Stimulated activated naive B cell treated with anti-CD40 and anti-IgM and Interleukin-4, amounts not matched to agents 10 μg/mL and 1 μg/mL and 100 μg/mL, for 72 hours (primary cell): ENCODE data around the gene PUSL1.

Experiments used
- ATAC-seq, 2 donors: fragments of 150-1000 bp; cut with Tn5 transposase; replicated peaks; 2 replicates each; pipeline ENCODE4 v1.10.0; 2021; ENCODE audit warnings: moderate library complexity in 1 of 2
- DNase-seq: peaks from one replicate; pipeline ENCODE4 v3.0.0; 2021
- H3K27ac Mint-ChIP-seq: one replicate; pipeline ENCODE4 v1.8.0; 2022; ENCODE audit warnings: mild to moderate bottlenecking, mixed read lengths
- H3K27me3 Mint-ChIP-seq, 2 donors: one replicate each; pipeline ENCODE4 v1.8.0; 2022; ENCODE audit warnings: mixed read lengths in 2 of 2
- H3K36me3 Mint-ChIP-seq, 2 donors: one replicate each; pipeline ENCODE4 v1.8.0; 2022; ENCODE audit warnings: mixed read lengths in 2 of 2, mild to moderate bottlenecking in 1 of 2
- H3K4me1 Mint-ChIP-seq, 2 donors: one replicate each; pipeline ENCODE4 v1.8.0; 2022; ENCODE audit warnings: mixed read lengths in 2 of 2, mild to moderate bottlenecking in 1 of 2
- H3K4me3 Mint-ChIP-seq, 2 donors: one replicate each; pipeline ENCODE4 v1.8.0; 2022; ENCODE audit warnings: mild to moderate bottlenecking in 2 of 2, mixed read lengths in 2 of 2, moderate library complexity in 1 of 2
- H3K9me3 Mint-ChIP-seq, 2 donors: one replicate each; pipeline ENCODE4 v1.8.0; 2022; ENCODE audit warnings: mixed read lengths in 2 of 2, mild to moderate bottlenecking in 1 of 2

The PUSL1 gene

GRCh38 chr1:1354271-1355247 is 46.2 kb downstream of the PUSL1 start:
- no peaks in the 10 kb centered on the region for H3K9me3 Mint-ChIP-seq
- ATAC-seq, result peak in 1 of 2 donors; percentile 11
- peaks cover 1 to 5% of the 10 kb centered on the region in 2 donors for H3K36me3 Mint-ChIP-seq
- peak overlapping the region; percentile 85 for H3K27ac Mint-ChIP-seq
- no peak for DNase-seq
- H3K4me1 Mint-ChIP-seq, result peaks cover 17 to 50% of the 10 kb centered on the region in 2 donors
- H3K4me3 Mint-ChIP-seq, result peak overlapping the region; percentile 60 to 63
- H3K27me3 Mint-ChIP-seq, result peaks cover 47 to 62% of the 10 kb centered on the region in 2 donors

- ATAC-seq (peak; percentile 33 to 38), DNase-seq (no peak)
- Mint-ChIP-seq H3K4me1 (peaks cover 17 to 50% of the 10 kb centered on the region in 2 donors), H3K27me3 (peaks cover 50 to 68% of the 10 kb centered on the region in 2 donors), H3K36me3 (peaks cover 1 to 5% of the 10 kb centered on the region in 2 donors), H3K4me3 (no peak overlapping the region), H3K27ac (no peak overlapping the region), H3K9me3 (no peaks in the 10 kb centered on the region)
Observed at GRCh38 chr1:1355416-1355815, 47.0 kb downstream of the PUSL1 start.

GRCh38 chr1:1356166-1356795 is 47.9 kb downstream of the PUSL1 start:
- ATAC-seq, result no peak
- Mint-ChIP-seq H3K4me3 (no peak overlapping the region), H3K27me3 (peaks cover 57 to 76% of the 10 kb centered on the region in 2 donors), H3K27ac (no peak overlapping the region), H3K9me3 (no peaks in the 10 kb centered on the region), H3K4me1 (peaks cover 20 to 50% of the 10 kb centered on the region in 2 donors), H3K36me3 (peaks cover 1 to 5% of the 10 kb centered on the region in 2 donors)
- no peak for DNase-seq

GRCh38 chr1:1356796-1357401 is 48.5 kb downstream of the PUSL1 start:
- Mint-ChIP-seq H3K36me3 (peaks cover 1 to 5% of the 10 kb centered on the region in 2 donors), H3K4me1 (peaks cover 20 to 48% of the 10 kb centered on the region in 2 donors)
- ATAC-seq, result peak; percentile 19 to 30

GRCh38 chr1:1357871-1358432 is 49.6 kb downstream of the PUSL1 start:
- DNase-seq, result no peak
- Mint-ChIP-seq H3K4me1 (peaks cover 10 to 38% of the 10 kb centered on the region in 2 donors), H3K4me3 (no peak overlapping the region), H3K9me3 (no peaks in the 10 kb centered on the region), H3K36me3 (no peaks in the 10 kb centered on the region), H3K27me3 (peaks cover 52 to 72% of the 10 kb centered on the region in 2 donors), H3K27ac (no peak overlapping the region)
- ATAC-seq, result no peak

More at GRCh38 chr1:1356796-1357401, 48.5 kb downstream of the PUSL1 start:
- Mint-ChIP-seq H3K4me3 (no peak overlapping the region), H3K27me3 (peaks cover 57 to 77% of the 10 kb centered on the region in 2 donors), H3K9me3 (no peaks in the 10 kb centered on the region), H3K27ac (peak overlapping the region; percentile 81)
- DNase-seq, result no peak

GRCh38 chr1:1358433-1359271 is 50.3 kb downstream of the PUSL1 start, which contains the start of gene MXRA8:
Gene MXRA8, minus strand, starts transcription at chr1:1358555. Its CDS starts 51 bp downstream, at chr1:1358504.
- ATAC-seq, result peak in 1 of 2 donors; percentile 25
- DNase-seq, result no peak
- H3K4me1 Mint-ChIP-seq, result peaks cover 4 to 31% of the 10 kb centered on the region in 2 donors
- no peaks in the 10 kb centered on the region for H3K9me3 Mint-ChIP-seq
- no peaks in the 10 kb centered on the region for H3K36me3 Mint-ChIP-seq
- no peak within 1 kb of the TSS for H3K4me3 Mint-ChIP-seq
- peak within 1 kb of the TSS; percentile 81 for H3K27ac Mint-ChIP-seq
- peaks cover 45 to 65% of the 10 kb centered on the region in 2 donors for H3K27me3 Mint-ChIP-seq

- no peak overlapping the region for H3K4me3 Mint-ChIP-seq
- peaks cover 3 to 25% of the 10 kb centered on the region in 2 donors for H3K4me1 Mint-ChIP-seq
- no peak overlapping the region for H3K27ac Mint-ChIP-seq
- H3K9me3 Mint-ChIP-seq, result no peaks in the 10 kb centered on the region
- H3K27me3 Mint-ChIP-seq, result peaks cover 40 to 58% of the 10 kb centered on the region in 2 donors
- ATAC-seq, result peak in 1 of 2 donors; percentile 37
- DNase-seq, result no peak
- no peaks in the 10 kb centered on the region for H3K36me3 Mint-ChIP-seq
Observed at GRCh38 chr1:1359308-1359663, 50.9 kb downstream of the PUSL1 start.

- Mint-ChIP-seq H3K4me1 (peaks cover 3 to 20% of the 10 kb centered on the region in 2 donors), H3K4me3 (no peak overlapping the region), H3K36me3 (no peaks in the 10 kb centered on the region), H3K27ac (no peak overlapping the region), H3K9me3 (no peaks in the 10 kb centered on the region), H3K27me3 (peaks cover 39 to 53% of the 10 kb centered on the region in 2 donors)
- ATAC-seq (no peak), DNase-seq (no peak)
Observed at GRCh38 chr1:1359664-1360468, 51.5 kb downstream of the PUSL1 start.

- Mint-ChIP-seq H3K27me3 (peaks cover 39 to 51% of the 10 kb centered on the region in 2 donors), H3K4me3 (no peak overlapping the region), H3K27ac (no peak overlapping the region), H3K4me1 (peaks cover 3 to 17% of the 10 kb centered on the region in 2 donors), H3K36me3 (no peaks in the 10 kb centered on the region), H3K9me3 (no peaks in the 10 kb centered on the region)
- ATAC-seq (no peak), DNase-seq (no peak)
Observed at GRCh38 chr1:1360506-1361169, 52.2 kb downstream of the PUSL1 start.
